Activated T-cell treated with anti-CD3 and anti-CD28 coated beads, Interleukin-2, amount 50 U/mL, for 24 hours (primary cell): ENCODE data around the gene DYNLT2B.
"Not testable (repeated sequence)": the region's sequence is repeated elsewhere in the genome, so short reads cannot be mapped to it uniquely, and the experiment has no call there.

ENCODE experiments used
- DNase-seq: peaks from one replicate; pipeline ENCODE4 v3.0.0-alpha.2; 2020
- H3K27ac Mint-ChIP-seq: 2 replicates; pipeline ENCODE4 v1.8.0; 2020; ENCODE audit warnings: mild to moderate bottlenecking, mixed read lengths
- H3K27me3 Mint-ChIP-seq: 2 replicates; pipeline ENCODE4 v1.8.0; 2020; ENCODE audit warnings: mixed read lengths
- H3K36me3 Mint-ChIP-seq: 2 replicates; pipeline ENCODE4 v1.8.0; 2020; ENCODE audit warnings: low read depth, mixed read lengths
- H3K4me1 Mint-ChIP-seq: 2 replicates; pipeline ENCODE4 v1.8.0; 2020; ENCODE audit warnings: low read depth, mixed read lengths
- H3K4me3 Mint-ChIP-seq: 2 replicates; pipeline ENCODE4 v1.8.0; 2020; ENCODE audit warnings: mild to moderate bottlenecking, moderate library complexity, mixed read lengths
- H3K9me3 Mint-ChIP-seq: 2 replicates; pipeline ENCODE4 v1.8.0; 2020; ENCODE audit warnings: mixed read lengths

The DYNLT2B gene

GRCh38 chr3:196317687-196318467, at the start of gene DYNLT2B:
Gene DYNLT2B, minus strand, starts transcription at chr3:196318240. Its CDS starts 88 bp downstream, at chr3:196318152.
- peak; percentile 91 for DNase-seq
- Mint-ChIP-seq H3K36me3 (peaks cover 7% of the 10 kb centered on the region), H3K27me3 (no peaks in the 10 kb centered on the region), H3K27ac (peak within 1 kb of the TSS; percentile 98), H3K4me1 (peaks cover 17% of the 10 kb centered on the region), H3K4me3 (peak within 1 kb of the TSS; percentile 94), H3K9me3 (no peaks in the 10 kb centered on the region)

DNA sequence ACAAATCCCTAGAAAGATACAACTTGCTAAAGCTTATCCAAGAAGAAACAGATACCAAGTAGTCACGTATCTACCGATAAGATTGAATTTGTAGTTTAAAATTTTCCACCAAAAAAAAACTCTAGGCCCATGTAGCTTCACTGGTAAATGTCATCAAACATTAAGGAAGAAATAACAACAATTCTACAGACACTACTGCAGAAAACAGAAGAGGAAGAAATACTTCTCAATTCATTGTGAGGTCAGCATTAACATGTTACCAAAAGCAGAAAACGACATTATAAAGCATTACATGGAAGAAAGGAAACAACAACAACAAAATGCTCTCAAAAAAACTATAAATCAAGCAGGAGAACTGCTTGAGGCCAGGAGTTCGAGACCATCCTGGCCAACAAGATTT, 47.7 kb upstream of the DYNLT2B start:
- Mint-ChIP-seq H3K4me1 (peaks cover 3% of the 10 kb centered on the region), H3K36me3 (peaks cover 69% of the 10 kb centered on the region), H3K4me3 (no peak overlapping the region), H3K27ac (no peak overlapping the region), H3K9me3 (no peaks in the 10 kb centered on the region), H3K27me3 (no peaks in the 10 kb centered on the region)
- DNase-seq, result no peak

- Mint-ChIP-seq H3K27me3 (no peaks in the 10 kb centered on the region), H3K4me3 (no peak overlapping the region), H3K36me3 (peaks cover 78% of the 10 kb centered on the region), H3K4me1 (peaks cover 9% of the 10 kb centered on the region), H3K27ac (no peak overlapping the region), H3K9me3 (no peaks in the 10 kb centered on the region)
- no peak for DNase-seq
Observed at GRCh38 chr3:196360586-196360985, 42.5 kb upstream of the DYNLT2B start.

GRCh38 chr3:196358540-196358939, 40.5 kb upstream of the DYNLT2B start:
- not testable (repeated sequence) for H3K9me3 Mint-ChIP-seq, H3K4me3 Mint-ChIP-seq, H3K27ac Mint-ChIP-seq, DNase-seq, H3K4me1 Mint-ChIP-seq, H3K27me3 Mint-ChIP-seq
- peaks cover 83% of the 10 kb centered on the region for H3K36me3 Mint-ChIP-seq

DNA sequence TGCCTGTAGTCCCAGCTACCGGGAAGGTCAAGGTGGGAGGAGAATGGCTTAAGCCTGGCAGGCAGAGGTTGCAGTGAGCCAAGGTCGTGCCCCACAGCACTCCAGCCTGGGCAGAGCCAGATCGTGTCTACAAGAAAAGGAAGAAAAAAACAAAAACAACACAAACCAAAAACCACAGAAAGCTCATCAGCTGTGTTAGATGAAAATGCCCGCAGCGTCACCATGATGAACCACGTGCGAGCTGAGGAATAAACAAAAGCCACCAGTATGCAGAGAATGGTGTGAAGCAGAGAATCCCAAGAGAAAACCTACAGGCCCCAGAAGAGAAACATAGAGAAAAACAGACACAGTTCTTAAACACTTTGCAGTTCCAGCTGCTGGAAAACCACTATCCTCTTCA, 39.9 kb upstream of the DYNLT2B start:
- peaks cover 82% of the 10 kb centered on the region for H3K36me3 Mint-ChIP-seq
- H3K27me3 Mint-ChIP-seq, result no peaks in the 10 kb centered on the region
- H3K4me1 Mint-ChIP-seq, result peaks cover 9% of the 10 kb centered on the region
- H3K4me3 Mint-ChIP-seq, result no peak overlapping the region
- DNase-seq, result no peak
- no peak overlapping the region for H3K27ac Mint-ChIP-seq
- no peaks in the 10 kb centered on the region for H3K9me3 Mint-ChIP-seq

GRCh38 chr3:196356556-196356955, 38.5 kb upstream of the DYNLT2B start:
- H3K27ac Mint-ChIP-seq, result no peak overlapping the region
- no peak overlapping the region for H3K4me3 Mint-ChIP-seq
- no peaks in the 10 kb centered on the region for H3K9me3 Mint-ChIP-seq
- DNase-seq, result no peak
- no peaks in the 10 kb centered on the region for H3K27me3 Mint-ChIP-seq
- peaks cover 76% of the 10 kb centered on the region for H3K36me3 Mint-ChIP-seq
- peaks cover 9% of the 10 kb centered on the region for H3K4me1 Mint-ChIP-seq

DNA sequence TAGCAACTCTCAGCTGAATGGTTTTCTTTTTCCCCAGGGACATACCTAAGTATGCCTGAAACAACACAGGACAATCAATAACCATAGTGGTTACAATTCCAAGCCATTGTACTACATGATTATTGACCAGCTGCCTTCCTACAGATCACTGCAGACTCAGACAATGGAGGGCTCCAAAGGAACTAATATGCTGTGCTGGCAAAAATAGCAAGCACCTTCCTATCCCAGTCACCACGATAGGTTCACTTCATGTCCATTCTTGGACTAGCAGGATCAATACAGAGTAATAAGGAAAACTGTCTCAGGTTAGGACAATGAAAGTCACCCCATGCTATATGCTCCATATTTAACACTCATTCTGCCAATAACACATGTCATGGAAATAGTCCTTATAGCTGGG, 37.6 kb upstream of the DYNLT2B start:
- Mint-ChIP-seq H3K4me1 (peaks cover 9% of the 10 kb centered on the region), H3K27ac (no peak overlapping the region), H3K9me3 (no peaks in the 10 kb centered on the region), H3K27me3 (no peaks in the 10 kb centered on the region), H3K4me3 (no peak overlapping the region), H3K36me3 (peaks cover 67% of the 10 kb centered on the region)
- no peak for DNase-seq

- Mint-ChIP-seq H3K27ac (no peak overlapping the region), H3K27me3 (no peaks in the 10 kb centered on the region), H3K4me1 (peaks cover 7% of the 10 kb centered on the region), H3K36me3 (peaks cover 54% of the 10 kb centered on the region), H3K4me3 (no peak overlapping the region), H3K9me3 (no peaks in the 10 kb centered on the region)
- DNase-seq, result no peak
Observed at GRCh38 chr3:196354132-196354531, 36.1 kb upstream of the DYNLT2B start.

- H3K27me3 Mint-ChIP-seq, result no peaks in the 10 kb centered on the region
- H3K36me3 Mint-ChIP-seq, result peaks cover 48% of the 10 kb centered on the region
- DNase-seq, result no peak
- no peak overlapping the region for H3K27ac Mint-ChIP-seq
- H3K4me1 Mint-ChIP-seq, result no peaks in the 10 kb centered on the region
- no peaks in the 10 kb centered on the region for H3K9me3 Mint-ChIP-seq
- H3K4me3 Mint-ChIP-seq, result no peak overlapping the region
Observed at GRCh38 chr3:196351541-196351940, 33.5 kb upstream of the DYNLT2B start.

DNA sequence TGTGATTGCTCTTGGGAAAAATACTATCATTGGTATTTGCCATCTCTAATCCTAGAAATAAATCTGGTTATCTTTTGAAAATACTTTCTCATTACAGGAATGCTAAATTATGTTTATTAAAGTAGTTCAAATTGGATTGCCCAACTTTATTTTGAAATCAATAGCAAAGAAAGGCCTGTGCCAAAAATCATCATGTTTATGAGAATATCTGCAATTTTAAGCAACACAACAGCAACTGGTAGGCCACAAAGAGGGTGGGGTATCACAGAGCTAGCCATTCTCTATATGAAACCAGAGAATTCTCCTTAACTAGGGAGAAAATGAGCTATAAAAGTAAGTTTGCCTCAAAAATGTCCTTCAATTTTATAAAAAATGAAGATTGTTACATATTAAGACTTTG, 32.0 kb upstream of the DYNLT2B start:
- Mint-ChIP-seq H3K27ac (no peak overlapping the region), H3K4me3 (no peak overlapping the region), H3K27me3 (no peaks in the 10 kb centered on the region), H3K9me3 (no peaks in the 10 kb centered on the region), H3K36me3 (peaks cover 33% of the 10 kb centered on the region), H3K4me1 (no peaks in the 10 kb centered on the region)
- no peak for DNase-seq

DNA sequence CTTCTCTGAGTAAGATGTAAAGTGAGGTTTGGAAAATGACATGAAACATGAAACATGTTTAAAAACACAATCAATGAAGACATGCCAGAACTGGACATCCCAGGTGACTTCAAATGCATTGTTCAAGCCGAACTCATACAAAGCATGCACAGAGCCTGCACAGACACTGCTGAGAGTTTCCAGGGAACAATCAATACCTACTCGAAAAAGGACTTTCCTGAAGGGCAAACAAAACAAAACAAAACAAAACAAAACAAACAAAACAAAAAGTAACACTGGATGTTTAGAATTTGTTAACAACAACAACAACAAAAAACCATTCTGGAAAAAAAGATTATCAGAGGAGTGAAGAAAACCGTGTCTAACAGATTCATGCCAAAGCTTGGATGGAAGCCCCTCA, 30.7 kb upstream of the DYNLT2B start:
- no peak overlapping the region for H3K27ac Mint-ChIP-seq
- no peak overlapping the region for H3K4me3 Mint-ChIP-seq
- H3K4me1 Mint-ChIP-seq, result peaks cover 1% of the 10 kb centered on the region
- H3K9me3 Mint-ChIP-seq, result no peaks in the 10 kb centered on the region
- H3K27me3 Mint-ChIP-seq, result no peaks in the 10 kb centered on the region
- peaks cover 21% of the 10 kb centered on the region for H3K36me3 Mint-ChIP-seq
- no peak for DNase-seq

- no peaks in the 10 kb centered on the region for H3K27me3 Mint-ChIP-seq
- H3K4me3 Mint-ChIP-seq, result no peak overlapping the region
- DNase-seq, result no peak
Observed at GRCh38 chr3:196344663-196345062, 26.6 kb upstream of the DYNLT2B start.

DNA sequence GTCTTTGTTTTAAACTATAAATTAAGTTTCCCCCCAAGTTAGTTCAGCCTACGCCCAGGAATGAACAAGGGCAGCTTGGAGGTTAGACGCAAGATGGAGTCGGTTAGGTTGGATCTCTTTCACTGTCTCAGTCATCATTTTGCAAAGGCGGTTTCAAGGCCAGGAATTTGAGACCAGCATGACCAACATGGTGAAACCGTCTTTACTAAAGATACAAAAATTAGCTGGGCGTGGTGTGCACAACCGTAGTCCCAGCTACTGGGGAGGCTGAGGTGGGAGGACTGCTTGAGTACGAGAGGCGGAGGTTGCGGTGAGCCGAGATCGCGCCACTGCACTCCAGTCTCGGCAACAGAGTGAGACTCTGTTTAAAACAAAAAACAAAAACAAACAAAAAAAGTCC, 25.9 kb upstream of the DYNLT2B start:
- peaks cover 13% of the 10 kb centered on the region for H3K36me3 Mint-ChIP-seq
- H3K27me3 Mint-ChIP-seq, result not testable (repeated sequence)

More at GRCh38 chr3:196344663-196345062, 26.6 kb upstream of the DYNLT2B start:
- H3K4me1 Mint-ChIP-seq, result peaks cover 9% of the 10 kb centered on the region
- no peak overlapping the region for H3K27ac Mint-ChIP-seq
- H3K36me3 Mint-ChIP-seq, result peaks cover 13% of the 10 kb centered on the region
- no peaks in the 10 kb centered on the region for H3K9me3 Mint-ChIP-seq

DNA sequence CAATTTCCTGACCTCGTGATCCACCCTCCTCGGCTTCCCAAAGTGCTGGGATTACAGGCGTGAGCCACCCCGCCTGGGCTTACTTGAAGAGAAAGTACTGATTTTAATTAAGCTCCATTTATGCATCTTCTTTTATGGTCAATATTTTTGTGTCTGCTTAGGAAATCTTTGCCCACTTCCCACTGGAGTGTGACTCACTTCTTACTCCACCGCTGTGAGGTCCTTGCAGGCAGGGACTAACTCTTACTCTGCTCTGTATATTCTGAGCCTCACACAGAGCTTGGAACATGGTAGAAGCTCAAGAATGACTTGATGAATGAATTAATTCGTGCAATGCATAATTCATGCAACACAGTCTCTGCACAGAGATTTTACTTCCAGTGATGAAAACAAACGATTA, 23.1 kb upstream of the DYNLT2B start:
- Mint-ChIP-seq H3K36me3 (no peaks in the 10 kb centered on the region), H3K4me3 (no peak overlapping the region), H3K27ac (no peak overlapping the region), H3K4me1 (peaks cover 9% of the 10 kb centered on the region), H3K9me3 (no peaks in the 10 kb centered on the region), H3K27me3 (no peaks in the 10 kb centered on the region)
- no peak for DNase-seq

More for the DNA sequence above, 25.9 kb upstream of the DYNLT2B start:
- H3K9me3 Mint-ChIP-seq, DNase-seq, H3K4me1 Mint-ChIP-seq, H3K27ac Mint-ChIP-seq, H3K4me3 Mint-ChIP-seq: not testable (repeated sequence)

DNA sequence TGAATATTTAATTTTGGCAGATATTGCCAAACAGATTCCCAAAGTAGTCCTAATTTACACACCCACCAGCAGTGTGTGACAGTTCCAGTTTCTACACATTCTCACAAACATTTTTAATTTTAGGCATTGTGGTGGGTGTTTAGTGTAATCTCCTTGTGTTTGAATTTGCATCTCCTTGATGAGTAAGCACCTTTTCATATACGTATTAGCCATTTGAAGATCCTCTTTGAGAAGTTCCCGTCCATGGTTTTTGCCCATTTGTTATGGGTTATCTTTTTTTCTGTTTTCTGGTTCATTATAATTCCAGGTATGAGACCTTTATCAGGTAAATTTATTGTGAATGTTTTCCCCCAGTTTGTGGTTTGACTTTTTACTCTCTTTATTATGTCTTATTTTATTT, 22.4 kb upstream of the DYNLT2B start:
- DNase-seq, result no peak
- Mint-ChIP-seq H3K9me3 (no peaks in the 10 kb centered on the region), H3K4me3 (no peak overlapping the region), H3K27ac (no peak overlapping the region), H3K27me3 (no peaks in the 10 kb centered on the region), H3K36me3 (no peaks in the 10 kb centered on the region), H3K4me1 (peaks cover 9% of the 10 kb centered on the region)
